Stomach (tissue), 4 donors: Measurements from ENCODE around the gene FDXR.

Experiments used
- EP300 ChIP-seq: sonication (generic); formaldehyde crosslinking; IDR thresholded peaks from one replicate; pipeline ENCODE4 v1.6.1; 2017; ENCODE audit warnings: antibody characterized with exemption
- POLR2A ChIP-seq, 4 donors: fragments of 450-650 bp; IDR thresholded peaks; one replicate each; pipeline ENCODE4 v1.6.1; 2016; ENCODE audit warnings: antibody characterized with exemption in 4 of 4, control low read depth in 2 of 4, mild to moderate bottlenecking in 1 of 4, moderate library complexity in 1 of 4
- TF ChIP-seq, protein P1 (sequence below), 7 experiments: fragments of 450-650 bp in 4 of 7; fragments of 200-600 bp in 3 of 7; sonication (generic) in 3 of 7; IDR thresholded peaks; one replicate each; pipeline ENCODE4 v1.5.1; 2016 to 2019; ENCODE audit warnings: antibody characterized with exemption in 7 of 7, control low read depth in 2 of 7, mild to moderate bottlenecking in 1 of 7

DNA sequence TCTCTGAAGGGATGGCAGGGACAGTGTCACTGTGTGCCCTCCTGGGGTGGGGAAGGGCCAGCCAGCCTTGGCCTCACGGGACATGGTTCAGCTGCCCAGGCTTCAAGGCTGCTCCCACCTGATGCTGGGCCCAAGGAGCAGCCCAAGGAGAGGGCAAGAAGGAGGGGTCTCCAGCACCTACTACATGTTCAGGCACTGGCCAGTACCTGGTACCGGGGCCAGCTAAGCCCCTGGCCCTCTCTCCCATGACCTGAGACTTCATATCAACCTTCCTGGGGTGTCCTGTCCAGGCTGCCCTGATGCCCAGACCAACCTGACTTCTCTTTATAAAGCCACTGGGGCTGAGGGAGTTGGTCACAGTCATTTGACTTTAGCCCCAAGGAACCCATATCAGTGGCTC is 49.0 kb upstream of the FDXR start:
- TF ChIP-seq, protein P1, sequence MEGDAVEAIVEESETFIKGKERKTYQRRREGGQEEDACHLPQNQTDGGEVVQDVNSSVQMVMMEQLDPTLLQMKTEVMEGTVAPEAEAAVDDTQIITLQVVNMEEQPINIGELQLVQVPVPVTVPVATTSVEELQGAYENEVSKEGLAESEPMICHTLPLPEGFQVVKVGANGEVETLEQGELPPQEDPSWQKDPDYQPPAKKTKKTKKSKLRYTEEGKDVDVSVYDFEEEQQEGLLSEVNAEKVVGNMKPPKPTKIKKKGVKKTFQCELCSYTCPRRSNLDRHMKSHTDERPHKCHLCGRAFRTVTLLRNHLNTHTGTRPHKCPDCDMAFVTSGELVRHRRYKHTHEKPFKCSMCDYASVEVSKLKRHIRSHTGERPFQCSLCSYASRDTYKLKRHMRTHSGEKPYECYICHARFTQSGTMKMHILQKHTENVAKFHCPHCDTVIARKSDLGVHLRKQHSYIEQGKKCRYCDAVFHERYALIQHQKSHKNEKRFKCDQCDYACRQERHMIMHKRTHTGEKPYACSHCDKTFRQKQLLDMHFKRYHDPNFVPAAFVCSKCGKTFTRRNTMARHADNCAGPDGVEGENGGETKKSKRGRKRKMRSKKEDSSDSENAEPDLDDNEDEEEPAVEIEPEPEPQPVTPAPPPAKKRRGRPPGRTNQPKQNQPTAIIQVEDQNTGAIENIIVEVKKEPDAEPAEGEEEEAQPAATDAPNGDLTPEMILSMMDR (IDR thresholded peaks at IDR 0.05): no peak
- TF ChIP-seq POLR2A (IDR thresholded peaks at IDR 0.05): no peak
- TF ChIP-seq EP300: no peak
